HepG2 (cell line): ENCODE measurements around the gene HYPK. TPM values are rescaled to one million over a fixed set of nuclear protein-coding genes. Genes with fewer than 3 reads are reported as not detected.
A peak's percentile ranks its signal among the peaks of the same experiment; 100 is the strongest.

Experiments used
- GATAD1 ChIP-seq: IDR thresholded peaks from 2 replicates; pipeline ENCODE4 v1.6.1; 2016; ENCODE audit warnings: missing genetic modification reagents, missing compliant biosample characterization
- GTF3A ChIP-seq: sonication (generic); formaldehyde crosslinking; conservative IDR thresholded peaks from 2 replicates; pipeline ENCODE4 v1.4.0; 2020; ENCODE audit warnings: mild to moderate bottlenecking, missing genetic modification reagents
- KDM5B ChIP-seq: sonication (generic); formaldehyde crosslinking; IDR thresholded peaks from 2 replicates; pipeline ENCODE4 v1.4.0; 2020; ENCODE audit warnings: missing genetic modification reagents, mild to moderate bottlenecking, borderline replicate concordance
- MYNN ChIP-seq: sonication (generic); formaldehyde crosslinking; IDR thresholded peaks from 2 replicates; pipeline ENCODE4 v1.4.0; 2020; ENCODE audit warnings: mild to moderate bottlenecking, low read depth, missing genetic modification reagents
- NFRKB ChIP-seq: fragments of 450-650 bp; IDR thresholded peaks from 2 replicates; pipeline ENCODE4 v1.6.1; 2017
- NRL ChIP-seq: sonication (generic); formaldehyde crosslinking; IDR thresholded peaks from 2 replicates; pipeline ENCODE4 v1.5.0; 2020; ENCODE audit warnings: missing genetic modification reagents, mild to moderate bottlenecking, moderate library complexity, borderline replicate concordance
- PHF20 ChIP-seq: sonication (generic); formaldehyde crosslinking; IDR thresholded peaks from 2 replicates; pipeline ENCODE4 v1.5.0; 2020; ENCODE audit warnings: mild to moderate bottlenecking, missing genetic modification reagents
- RXRB ChIP-seq: IDR thresholded peaks from 2 replicates; pipeline ENCODE4 v1.6.1; 2016; ENCODE audit warnings: borderline replicate concordance, missing genetic modification reagents, missing compliant biosample characterization
- SNAI1 ChIP-seq: sonication (generic); formaldehyde crosslinking; IDR thresholded peaks from 2 replicates; pipeline ENCODE4 v1.5.0; 2020; ENCODE audit warnings: mild to moderate bottlenecking, missing genetic modification reagents, borderline replicate concordance
- SP1 ChIP-seq, 2 experiments: fragments of 450-650 bp in 1 of 2; sonication (generic) in 1 of 2; formaldehyde crosslinking in 1 of 2; IDR thresholded peaks; 2 replicates each; pipeline versions ENCODE4 v1.4.0 to v1.6.1; 2016 to 2020; ENCODE audit warnings: missing genetic modification reagents in 1 of 2
- SP140L ChIP-seq: sonication (generic); formaldehyde crosslinking; IDR thresholded peaks from 2 replicates; pipeline ENCODE4 v1.4.0; 2020; ENCODE audit warnings: missing genetic modification reagents, borderline replicate concordance
- SP2 ChIP-seq: sonication (generic); formaldehyde crosslinking; IDR thresholded peaks from 2 replicates; pipeline ENCODE4 v1.5.1; 2020; ENCODE audit warnings: mild to moderate bottlenecking, missing genetic modification reagents
- STAG1 ChIP-seq: sonication (generic); formaldehyde crosslinking; IDR thresholded peaks from 2 replicates; pipeline ENCODE4 v1.4.0; 2020; ENCODE audit warnings: missing genetic modification reagents
- TSC22D2 ChIP-seq: sonication (generic); formaldehyde crosslinking; IDR thresholded peaks from 2 replicates; pipeline ENCODE4 v1.5.1; 2020; ENCODE audit warnings: missing genetic modification reagents, mild to moderate bottlenecking, borderline replicate concordance
- USF2 ChIP-seq, 2 experiments: sonication (generic) in 1 of 2; formaldehyde crosslinking in 1 of 2; IDR thresholded peaks; 2 replicates each; pipeline versions ENCODE4 v1.5.1 to v1.6.1; 2011 to 2020; ENCODE audit warnings: borderline replicate concordance in 1 of 2, low read depth in 1 of 2, low read length in 1 of 2, mild to moderate bottlenecking in 1 of 2, missing genetic modification reagents in 1 of 2, moderate library complexity in 1 of 2
- YY1 ChIP-seq: IDR thresholded peaks from 2 replicates; pipeline ENCODE4 v1.6.1; 2011; ENCODE audit warnings: low read length, low read depth, moderate library complexity, mild to moderate bottlenecking; ENCODE audit not compliant: insufficient read depth, insufficient replicate concordance
- ZBTB7A ChIP-seq: sonication (generic); formaldehyde crosslinking; IDR thresholded peaks from 2 replicates; pipeline ENCODE4 v1.8.0; 2022; ENCODE audit warnings: mild to moderate bottlenecking, missing genetic modification reagents
- ZFAT ChIP-seq: sonication (generic); formaldehyde crosslinking; conservative IDR thresholded peaks from 2 replicates; pipeline ENCODE4 v1.8.1; 2023; ENCODE audit warnings: missing genetic modification reagents, inconsistent platforms
- ZFX ChIP-seq: sonication (generic); formaldehyde crosslinking; IDR thresholded peaks from 2 replicates; pipeline ENCODE4 v1.4.0; 2020; ENCODE audit warnings: mild to moderate bottlenecking, low read depth, missing genetic modification reagents, moderate library complexity
- ZNF274 ChIP-seq: sonication (generic); formaldehyde crosslinking; IDR thresholded peaks from 2 replicates; pipeline ENCODE4 v1.5.1; 2020; ENCODE audit warnings: mild to moderate bottlenecking, missing genetic modification reagents
- ZNF282 ChIP-seq: fragments of 450-650 bp; IDR thresholded peaks from 2 replicates; pipeline ENCODE4 v1.6.1; 2018; ENCODE audit not compliant: partially characterized antibody
- ZNF547 ChIP-seq: sonication (generic); formaldehyde crosslinking; IDR thresholded peaks from 2 replicates; pipeline ENCODE4 v1.5.1; 2020; ENCODE audit warnings: mild to moderate bottlenecking, missing genetic modification reagents
- ZNF567 ChIP-seq: sonication (generic); formaldehyde crosslinking; IDR thresholded peaks from 2 replicates; pipeline ENCODE4 v1.8.1; 2023; ENCODE audit warnings: mild to moderate bottlenecking, missing genetic modification reagents, borderline replicate concordance
- ZNF644 ChIP-seq: IDR thresholded peaks from 2 replicates; pipeline ENCODE4 v1.6.1; 2016; ENCODE audit warnings: low read depth
- ZZZ3 ChIP-seq: sonication (generic); formaldehyde crosslinking; IDR thresholded peaks from 2 replicates; pipeline ENCODE4 v1.4.0; 2020; ENCODE audit warnings: missing genetic modification reagents, mild to moderate bottlenecking, borderline replicate concordance
- polyA plus RNA-seq, 8 experiments: library from polyadenylated mRNA; depleted of rRNA in 3 of 8; stranded (reverse) in 7 of 8; unstranded in 1 of 8; fragments of >200 nt; fragmentation: Illumina TruSeq in 4 of 8; extraction: Trizol in 4 of 8; gene quantifications; 2 replicates each; pipeline versions ENCODE4 v1.2.1 to v1.2.3, GENCODE V29; 2011 to 2016; ENCODE audit warnings: low read depth in 4 of 8, missing spikeins in 1 of 8, mixed read lengths in 1 of 8; ENCODE audit not compliant: insufficient read depth in 1 of 8
- total RNA-seq, 5 experiments: library from RNA; depleted of rRNA; stranded (reverse); fragments of >200 nt; fragmentation: Illumina TruSeq; extraction: Trizol; gene quantifications; 2 replicates each; pipeline ENCODE4 v1.2.3, GENCODE V29; 2016; ENCODE audit warnings: low read depth in 1 of 5
- TF ChIP-seq, protein P1 (sequence below): sonication (generic); formaldehyde crosslinking; IDR thresholded peaks from 2 replicates; pipeline ENCODE4 v1.4.0; 2020; ENCODE audit warnings: missing genetic modification reagents

Gene HYPK
- total and polyA plus RNA-seq, 2 of the 13 experiments (the other 11 are each of a cell fraction or from before 2014, with no cell fraction given) = 13.5 to 16.5 TPM

DNA sequence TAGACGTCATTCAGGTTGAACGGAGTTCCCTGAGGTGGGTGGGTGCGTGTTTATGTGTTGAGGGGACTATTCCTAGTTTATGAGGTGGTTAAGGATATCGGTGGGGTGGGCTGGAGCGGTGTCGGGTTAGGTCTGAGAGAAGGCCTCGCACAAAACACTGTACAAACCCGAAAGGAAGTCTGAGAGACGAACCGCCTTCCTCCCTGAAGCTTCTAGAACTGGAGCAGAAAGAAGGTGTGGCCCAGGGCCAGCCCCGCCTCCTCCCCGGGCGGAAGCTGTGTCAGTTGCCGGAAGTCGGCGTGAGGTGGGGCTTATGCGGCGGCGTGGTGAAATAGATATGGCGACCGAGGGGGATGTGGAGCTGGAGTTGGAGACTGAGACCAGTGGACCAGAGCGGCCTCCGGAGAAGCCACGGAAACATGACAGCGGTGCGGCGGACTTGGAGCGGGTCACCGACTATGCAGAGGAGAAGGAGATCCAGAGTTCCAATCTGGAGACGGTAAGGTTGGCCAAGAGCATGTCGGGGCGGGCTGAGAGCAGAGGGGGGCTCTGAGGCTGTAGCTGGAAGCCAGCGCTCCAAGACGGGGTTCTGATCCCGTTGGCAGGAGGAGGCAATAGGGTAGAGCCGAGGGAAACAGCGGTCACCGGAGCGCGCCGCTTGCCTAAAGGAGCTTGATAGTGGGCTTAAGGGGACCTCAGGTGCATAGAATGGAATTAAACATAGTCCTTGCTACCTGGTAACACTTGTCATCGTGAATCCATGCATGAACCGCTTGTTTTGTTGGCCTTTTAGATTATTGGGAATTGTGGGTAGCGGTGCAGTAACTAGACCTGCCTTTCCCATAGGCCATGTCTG, at the start of gene HYPK (continued):
- TF ChIP-seq, protein P1, sequence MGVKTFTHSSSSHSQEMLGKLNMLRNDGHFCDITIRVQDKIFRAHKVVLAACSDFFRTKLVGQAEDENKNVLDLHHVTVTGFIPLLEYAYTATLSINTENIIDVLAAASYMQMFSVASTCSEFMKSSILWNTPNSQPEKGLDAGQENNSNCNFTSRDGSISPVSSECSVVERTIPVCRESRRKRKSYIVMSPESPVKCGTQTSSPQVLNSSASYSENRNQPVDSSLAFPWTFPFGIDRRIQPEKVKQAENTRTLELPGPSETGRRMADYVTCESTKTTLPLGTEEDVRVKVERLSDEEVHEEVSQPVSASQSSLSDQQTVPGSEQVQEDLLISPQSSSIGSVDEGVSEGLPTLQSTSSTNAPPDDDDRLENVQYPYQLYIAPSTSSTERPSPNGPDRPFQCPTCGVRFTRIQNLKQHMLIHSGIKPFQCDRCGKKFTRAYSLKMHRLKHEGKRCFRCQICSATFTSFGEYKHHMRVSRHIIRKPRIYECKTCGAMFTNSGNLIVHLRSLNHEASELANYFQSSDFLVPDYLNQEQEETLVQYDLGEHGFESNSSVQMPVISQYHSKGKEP (CRISPR knock-in tag) = 0 out of 2 replicates have a peak, but pooled peaks have one; percentile 20
- TF ChIP-seq GTF3A (CRISPR knock-in tag) = 0 out of 2 replicates have a peak, but pooled peaks have one; percentile 31
- peak; percentile 32; the same call in 1 of the 2 replicates for TF ChIP-seq RXRB (CRISPR knock-in tag)
- no peak for TF ChIP-seq NFRKB
- no peak for TF ChIP-seq ZFAT (CRISPR knock-in tag)
- TF ChIP-seq PHF20 (CRISPR knock-in tag) = peak; percentile 81
- peak; percentile 57; the same call in 1 of the 2 replicates for TF ChIP-seq ZNF547 (CRISPR knock-in tag)
- peak; percentile 95 for TF ChIP-seq NRL (CRISPR knock-in tag)
- 0 out of 2 replicates have a peak, but pooled peaks have one; percentile 31 for TF ChIP-seq SP140L (CRISPR knock-in tag)
- TF ChIP-seq KDM5B (CRISPR knock-in tag) = peak; percentile 66; the same call in 1 of the 2 replicates
- peak; percentile 45; the same call in 1 of the 2 replicates for TF ChIP-seq ZBTB7A (CRISPR knock-in tag)
- no peak for TF ChIP-seq ZNF274 (CRISPR knock-in tag)
- TF ChIP-seq STAG1 (CRISPR knock-in tag) = no peak
- peak; percentile 53; the same call in 1 of the 2 replicates for TF ChIP-seq MYNN (CRISPR knock-in tag)
- no peak for TF ChIP-seq SP1 (IDR thresholded peaks at IDR 0.05)
- peak; percentile 65 for TF ChIP-seq SP1 (CRISPR knock-in tag; IDR thresholded peaks at IDR 0.05)
- TF ChIP-seq ZNF644 = 0 out of 2 replicates have a peak, but pooled peaks have one; percentile 20
- peak; percentile 83; the same call in 1 of the 2 replicates for TF ChIP-seq SNAI1
- no peak for TF ChIP-seq ZNF567
- no peak for TF ChIP-seq ZNF282
- TF ChIP-seq TSC22D2 = no peak
- no peak for TF ChIP-seq USF2 (IDR thresholded peaks at IDR 0.05; ENCODE audit: low read depth, low read length)
- TF ChIP-seq USF2 (CRISPR knock-in tag; IDR thresholded peaks at IDR 0.05; ENCODE audit: borderline replicate concordance) = no peak
- TF ChIP-seq ZZZ3 (CRISPR knock-in tag) = peak; percentile 50; the same call in 1 of the 2 replicates
- peak; percentile 92 for TF ChIP-seq YY1
- TF ChIP-seq ZFX (CRISPR knock-in tag) = peak; percentile 66
- TF ChIP-seq GATAD1 (CRISPR knock-in tag) = peak; percentile 82
- TF ChIP-seq SP2 (CRISPR knock-in tag) = peak; percentile 68
